K562 (cell line): ENCODE measurements around the gene RCOR1. TPM values are rescaled to one million over a fixed set of nuclear protein-coding genes. Genes with fewer than 3 reads are reported as not detected.

Experiments
- ATAC-seq: fragments of 200-7000 bp; cut with Tn5 transposase; 3 replicates; pipeline ENCODE4 v1.9.1; 2020; ENCODE audit warnings: moderate library complexity
- BruUV-seq: library from RNA; stranded (reverse); fragments of 400-500 nt; replicated peaks from 2 replicates; lab custom pipeline; 2021; lab: Mats Ljungman, UMichigan
- CTCF ChIA-PET: fragments of 300-600 bp; formaldehyde crosslinking; extraction: SDS; loops from one replicate; lab custom pipeline; 2021; ENCODE audit warnings: low intra/inter-chr PET ratio; lab: Yijun Ruan, JAX
- POLR2A ChIA-PET: fragments of 300-600, 350-650 bp; sonication (Branson Sonifier 250); formaldehyde crosslinking; extraction: SDS; loops from one replicate; lab custom pipeline; 2021; ENCODE audit warnings: antibody characterized with exemption, inconsistent platforms; lab: Yijun Ruan, JAX
- DNase-seq, 4 experiments: peaks; one replicate each; pipeline versions ENCODE4 v3.0.0 to v3.0.0-alpha.2; 2011 to 2018; ENCODE audit warnings: low spot score in 3 of 4, mixed read lengths in 3 of 4; ENCODE audit errors: extremely low read depth in 1 of 4
- FAIRE-seq: peaks from 2 replicates; lab custom pipeline; 2011; peaks lifted over from hg19 to GRCh38; lab: Jason Lieb, UNC
- H2AFZ ChIP-seq: 2 replicates; pipeline ENCODE4 v1.6.0; 2011; ENCODE audit warnings: low read depth, low read length, control low read depth, inconsistent platforms
- H3K27ac ChIP-seq: fragments of 200-600 bp; 3 replicates; pipeline ENCODE4 v1.8.0; 2011; ENCODE audit warnings: low read depth, mild to moderate bottlenecking, control low read depth, inconsistent platforms, low read length, moderate library complexity, mixed read lengths; ENCODE audit errors: extremely low read depth
- H3K27me3 ChIP-seq, 2 experiments: fragments of 300-600 bp in 1 of 2; 2 replicates in 1 of 2; 3 replicates in 1 of 2; pipeline versions ENCODE4 v1.6.0 to v1.8.0; 2011; ENCODE audit warnings: inconsistent platforms in 2 of 2, low read length in 2 of 2, mild to moderate bottlenecking in 1 of 2, mixed read lengths in 1 of 2, moderate library complexity in 1 of 2; ENCODE audit not compliant: control insufficient read depth in 2 of 2, insufficient read depth in 2 of 2
- H3K36me3 ChIP-seq: fragments of 300-600 bp; 3 replicates; pipeline ENCODE4 v1.8.0; 2011; ENCODE audit warnings: mild to moderate bottlenecking, low read length, inconsistent platforms; ENCODE audit not compliant: control insufficient read depth, insufficient read depth
- H3K4me1 ChIP-seq, 2 experiments: fragments of 200-600 bp in 1 of 2; replicated peaks in 1 of 2; 2 replicates in 1 of 2; 3 replicates in 1 of 2; pipeline versions ENCODE4 v1.5.1 to v1.8.0; 2011; ENCODE audit warnings: inconsistent platforms in 2 of 2, low read length in 2 of 2, mild to moderate bottlenecking in 1 of 2, mixed read lengths in 1 of 2, moderate library complexity in 1 of 2; ENCODE audit not compliant: control insufficient read depth in 2 of 2, insufficient read depth in 2 of 2
- H3K4me2 ChIP-seq: 2 replicates; pipeline ENCODE4 v1.6.1; 2011; ENCODE audit warnings: low read length, control low read depth, inconsistent platforms, mixed read lengths; ENCODE audit not compliant: insufficient read depth
- H3K4me3 ChIP-seq: fragments of 200-600 bp; sonication (generic), shearing (Covaris generic); 2 replicates; pipeline ENCODE4 v1.5.1; 2016; ENCODE audit warnings: control low read depth, inconsistent platforms
- H3K79me2 ChIP-seq: fragments of 200-600 bp; 3 replicates; pipeline ENCODE4 v1.8.0; 2011; ENCODE audit warnings: low read length, inconsistent platforms; ENCODE audit not compliant: control insufficient read depth, insufficient read depth
- H3K9ac ChIP-seq, 2 experiments: 2 replicates each; pipeline versions ENCODE4 v1.6.0 to v1.6.1; 2011; ENCODE audit warnings: low read depth in 2 of 2, low read length in 2 of 2, control low read depth in 1 of 2, inconsistent platforms in 1 of 2, mild to moderate bottlenecking in 1 of 2, mixed read lengths in 1 of 2; ENCODE audit not compliant: insufficient read depth in 1 of 2
- H3K9me1 ChIP-seq: one replicate; pipeline ENCODE4 v1.6.0; 2011; ENCODE audit warnings: inconsistent platforms, mild to moderate bottlenecking, low read length, moderate library complexity; ENCODE audit not compliant: control insufficient read depth, insufficient read depth
- H3K9me3 ChIP-seq: replicated peaks from 2 replicates; pipeline ENCODE4 v1.5.1; 2011; ENCODE audit warnings: low read depth, low read length, inconsistent platforms; ENCODE audit not compliant: control insufficient read depth, insufficient read depth
- H4K20me1 ChIP-seq: replicated peaks from 2 replicates; pipeline ENCODE4 v1.6.1; 2011; ENCODE audit warnings: low read length, inconsistent platforms, mixed read lengths; ENCODE audit not compliant: control insufficient read depth, insufficient read depth
- CHD2 ChIP-seq: IDR thresholded peaks from 2 replicates; pipeline ENCODE4 v1.6.1; 2011; ENCODE audit warnings: low read depth, low read length
- CREB3L1 ChIP-seq: fragments of 450-650 bp; IDR thresholded peaks from 2 replicates; pipeline ENCODE4 v1.6.1; 2014; ENCODE audit warnings: low read depth, mild to moderate bottlenecking, moderate library complexity, borderline replicate concordance
- DMBX1 ChIP-seq: fragments of 250-450 bp; sonication (Bioruptor Pico); IDR thresholded peaks from 2 replicates; pipeline ENCODE4 v1.8.0; 2022; ENCODE audit warnings: inconsistent platforms, mild to moderate bottlenecking, moderate library complexity, borderline replicate concordance
- ETV5 ChIP-seq: sonication (generic); formaldehyde crosslinking; IDR thresholded peaks from 2 replicates; pipeline ENCODE4 v1.4.0; 2020; ENCODE audit warnings: low read depth, mild to moderate bottlenecking, missing genetic modification reagents
- HMG20B ChIP-seq: fragments of 250-450 bp; sonication (Bioruptor Pico); IDR thresholded peaks from 2 replicates; pipeline ENCODE4 v1.5.0; 2021; ENCODE audit warnings: mild to moderate bottlenecking
- KDM4B ChIP-seq, 2 experiments: fragments of 450-650 bp in 1 of 2; sonication (generic) in 1 of 2; IDR thresholded peaks; 2 replicates each; pipeline ENCODE4 v1.6.1; 2016 to 2017; ENCODE audit warnings: borderline replicate concordance in 2 of 2, antibody characterized with exemption in 1 of 2, low read depth in 1 of 2, mild to moderate bottlenecking in 1 of 2
- MCM2 ChIP-seq: fragments of 450-650 bp; IDR thresholded peaks from 2 replicates; pipeline ENCODE4 v1.6.1; 2017; ENCODE audit warnings: low read depth, mild to moderate bottlenecking
- NELFE ChIP-seq: IDR thresholded peaks from 2 replicates; pipeline ENCODE4 v1.6.1; 2011; ENCODE audit warnings: mild to moderate bottlenecking; ENCODE audit not compliant: insufficient read depth, insufficient read length
- PTRF ChIP-seq: fragments of 450-650 bp; IDR thresholded peaks from 2 replicates; pipeline ENCODE4 v1.6.1; 2016; ENCODE audit warnings: mild to moderate bottlenecking, missing genetic modification characterization, missing compliant biosample characterization
- SMAD4 ChIP-seq: fragments of 250-450 bp; sonication (Bioruptor Pico); conservative IDR thresholded peaks from 2 replicates; pipeline ENCODE4 v1.8.0; 2021; ENCODE audit warnings: inconsistent platforms, mild to moderate bottlenecking, moderate library complexity
- SP2 ChIP-seq: IDR thresholded peaks from 2 replicates; pipeline ENCODE4 v1.6.1; 2011; ENCODE audit warnings: mild to moderate bottlenecking, low read depth, low read length, moderate library complexity; ENCODE audit not compliant: poor library complexity, severe bottlenecking; ENCODE audit errors: extremely low read depth
- ZNF165 ChIP-seq: fragments of 250-450 bp; sonication (Bioruptor Pico); IDR thresholded peaks from 2 replicates; pipeline ENCODE4 v1.4.0; 2020; ENCODE audit warnings: borderline replicate concordance
- ZNF212 ChIP-seq: fragments of 450-650 bp; formaldehyde crosslinking; IDR thresholded peaks from 2 replicates; pipeline ENCODE4 v1.4.0; 2020; ENCODE audit warnings: mild to moderate bottlenecking
- ZNF740 ChIP-seq, 3 experiments: fragments of 200-800 bp in 1 of 3; sonication (Bioruptor generic) in 1 of 3; sonication (generic) in 1 of 3; formaldehyde crosslinking in 1 of 3; IDR thresholded peaks; 2 replicates each; pipeline versions ENCODE4 v1.6.1 to v1.8.0; 2016 to 2022; ENCODE audit warnings: mild to moderate bottlenecking in 2 of 3, missing compliant biosample characterization in 2 of 3, missing genetic modification characterization in 2 of 3, missing genetic modification reagents in 1 of 3
- WGBS: fragments of 100-300 bp; shearing (Covaris generic); methylation state at CpG from one replicate; pipeline ENCODE4 v1.1.6; 2016; ENCODE audit warnings: low coverage, mixed read lengths; ENCODE audit not compliant: insufficient coverage; ENCODE audit errors: missing lambda C conversion rate; 5-methylcytosine and 5-hydroxymethylcytosine counted together
- in situ Hi-C: fragments of 300-500 bp; cut with MboI; formaldehyde crosslinking; loops from 4 replicates; pipeline ENCODE4 v1.15.0; 2018; ENCODE audit warnings: inconsistent platforms, mixed read lengths
- intact Hi-C: fragments of 100-400 bp; cut with micrococcal nuclease; formaldehyde crosslinking; loops from 2 replicates; pipeline ENCODE4 v1.14.2; 2022
- polyA plus RNA-seq, 8 experiments: library from polyadenylated mRNA; depleted of rRNA in 4 of 8; stranded (reverse) in 5 of 8; unstranded in 3 of 8; fragments of >200 nt; fragmentation: Nextera tagmentation in 2 of 8; fragmentation: Illumina TruSeq in 1 of 8; extraction: Ambion mirVana in 2 of 8; extraction: Trizol in 1 of 8; gene quantifications; 2 replicates each; pipeline versions ENCODE4 v1.2.1 to v1.2.3, GENCODE V29; 2011 to 2014; ENCODE audit warnings: inconsistent platforms in 1 of 8, missing spikeins in 1 of 8
- total RNA-seq, 7 experiments: library from RNA; depleted of rRNA in 6 of 7; stranded (reverse); fragments of >200 nt in 6 of 7; fragmentation: Illumina TruSeq in 2 of 7; extraction: Trizol in 2 of 7; gene quantifications; 2 replicates each; pipeline versions ENCODE4 v1.2.1 to v1.2.3, GENCODE V29; 2011 to 2021; ENCODE audit warnings: low replicate concordance in 1 of 7

Gene RCOR1
- total and polyA plus RNA-seq, 9 of the 15 experiments (the other 6 are each of a cell fraction or from before 2014, with no cell fraction given) = 8.5 to 47.9 (median 20.9) TPM

GRCh38 chr14:102678394-102678793, 85.9 kb downstream of the RCOR1 start:
- Histone ChIP-seq H3K4me1 (peaks cover 0 to 7% of the 10 kb centered on the region in 2 experiments; a peak in 2 of 5 replicates), H3K9me3 (no peaks in the 10 kb centered on the region), H2AFZ (no peak overlapping the region), H3K9ac (no peak overlapping the region), H3K36me3 (peaks cover 19% of the 10 kb centered on the region; the same call in 1 of the 3 replicates), H3K27me3 (no peaks in the 10 kb centered on the region), H3K9me1 (no peaks in the 10 kb centered on the region), H3K4me2 (no peak overlapping the region), H4K20me1 (peaks cover 4% of the 10 kb centered on the region; the same call in 1 of the 2 replicates), H3K27ac (no peak overlapping the region), H3K79me2 (peaks cover 67% of the 10 kb centered on the region), H3K4me3 (no peak overlapping the region)
- no peak for DNase-seq
- CTCF ChIA-PET = no interaction called here
- peak; percentile 56; the same call in 2 of the 3 replicates for ATAC-seq
- no TSS peak for BruUV-seq
- intact Hi-C loops = no loop called here
- no peak for TF ChIP-seq MCM2
- TF ChIP-seq PTRF (tag) = no peak
- no peak for TF ChIP-seq ZNF165 (CRISPR knock-in tag)
- no peak for TF ChIP-seq DMBX1 (CRISPR knock-in tag)
- TF ChIP-seq ZNF740 (CRISPR knock-in tag; IDR thresholded peaks at IDR 0.05) = no peak
- TF ChIP-seq ZNF740 (tag; IDR thresholded peaks at IDR 0.05) = no peak
- TF ChIP-seq ETV5 (CRISPR knock-in tag) = no peak
- TF ChIP-seq CREB3L1 = no peak
- TF ChIP-seq SP2 = no peak
- no peak for TF ChIP-seq KDM4B (IDR thresholded peaks at IDR 0.05; ENCODE audit: borderline replicate concordance in 2 of 2, low read depth in 1 of 2)
- TF ChIP-seq ZNF212 = no peak
- TF ChIP-seq NELFE = no peak
- no peak for TF ChIP-seq HMG20B (CRISPR knock-in tag)
- TF ChIP-seq CHD2 = no peak
- no peak for TF ChIP-seq SMAD4 (CRISPR knock-in tag)
- no peak for FAIRE-seq
- WGBS = 71% methylated on average over 2 of the region's 2 CpGs
- POLR2A ChIA-PET = no interaction called here
- in situ Hi-C loops = no loop called here
